Osteoblast (primary cell): ENCODE data around the gene SULF2. TPM values are rescaled to one million over a fixed set of nuclear protein-coding genes. Genes with fewer than 3 reads are reported as not detected.
"Not testable (repeated sequence)": the region's sequence is repeated elsewhere in the genome, so short reads cannot be mapped to it uniquely, and the experiment has no call there.

Source experiments
- DNase-seq: peaks from one replicate; pipeline ENCODE4 v3.0.0; 2011; ENCODE audit warnings: low spot score, mixed read lengths; ENCODE audit not compliant: insufficient read length; ENCODE audit errors: missing footprints
- H2AFZ ChIP-seq: 2 replicates; pipeline ENCODE4 v1.6.0; 2011; ENCODE audit warnings: mild to moderate bottlenecking, low read length
- H3K27ac ChIP-seq: 2 replicates; pipeline ENCODE4 v1.5.1; 2011; ENCODE audit warnings: mild to moderate bottlenecking, low read depth, low read length, moderate library complexity
- H3K27me3 ChIP-seq: 2 replicates; pipeline ENCODE4 v1.6.0; 2012; ENCODE audit warnings: mild to moderate bottlenecking, control low read depth, inconsistent platforms, low read length, moderate library complexity; ENCODE audit not compliant: insufficient read depth
- H3K36me3 ChIP-seq: 2 replicates; pipeline ENCODE4 v1.5.1; 2011; ENCODE audit warnings: mild to moderate bottlenecking, low read length, control low read depth, moderate library complexity; ENCODE audit not compliant: insufficient read depth
- H3K4me1 ChIP-seq: 2 replicates; pipeline ENCODE4 v1.5.1; 2011; ENCODE audit warnings: mild to moderate bottlenecking, low read length, control low read depth, moderate library complexity; ENCODE audit not compliant: insufficient read depth
- H3K4me2 ChIP-seq: 2 replicates; pipeline ENCODE4 v1.6.0; 2011; ENCODE audit warnings: mild to moderate bottlenecking, low read length; ENCODE audit not compliant: insufficient read depth
- H3K4me3 ChIP-seq: fragments of 200-600 bp; sonication (generic); 3 replicates; pipeline ENCODE4 v1.5.1; 2012; ENCODE audit warnings: mild to moderate bottlenecking, low read length, inconsistent platforms; ENCODE audit not compliant: insufficient read depth
- H3K79me2 ChIP-seq: 2 replicates; pipeline ENCODE4 v1.6.0; 2012; ENCODE audit warnings: mild to moderate bottlenecking, low read length, control low read depth, inconsistent platforms; ENCODE audit not compliant: insufficient read depth
- H3K9me3 ChIP-seq: 2 replicates; pipeline ENCODE4 v1.5.1; 2011; ENCODE audit warnings: low read depth, low read length, control low read depth
- H4K20me1 ChIP-seq: 2 replicates; pipeline ENCODE4 v1.6.0; 2012; ENCODE audit warnings: mild to moderate bottlenecking, low read length, control low read depth; ENCODE audit not compliant: insufficient read depth
- CTCF ChIP-seq: IDR thresholded peaks from 2 replicates; pipeline ENCODE4 v1.5.1; 2011; ENCODE audit warnings: mild to moderate bottlenecking, low read depth, low read length, moderate library complexity; ENCODE audit errors: extremely low read depth
- total RNA-seq: library from RNA; depleted of rRNA; stranded (reverse); fragments of >200 nt; gene quantifications from 2 replicates; pipeline ENCODE4 v1.2.3, GENCODE V29; 2012

The SULF2 gene
- total RNA-seq, 1 donor: 102 TPM

GRCh38 chr20:47799116-47799715 lies 13.9 kb upstream of the SULF2 start:
- no peak overlapping the region for H2AFZ ChIP-seq
- no peaks in the 10 kb centered on the region for H3K79me2 ChIP-seq
- no peaks in the 10 kb centered on the region for H4K20me1 ChIP-seq

GRCh38 chr20:47796971-47797370 lies 11.7 kb upstream of the SULF2 start:
- H3K27me3 ChIP-seq: no peaks in the 10 kb centered on the region
- no peaks in the 10 kb centered on the region for H3K79me2 ChIP-seq
- H3K27ac ChIP-seq: no peak overlapping the region
- H3K4me1 ChIP-seq: peaks cover 4% of the 10 kb centered on the region
- no peak overlapping the region for H3K4me2 ChIP-seq
- H2AFZ ChIP-seq: no peak overlapping the region
- no peaks in the 10 kb centered on the region for H3K36me3 ChIP-seq
- no peaks in the 10 kb centered on the region for H3K9me3 ChIP-seq
- no peak for TF ChIP-seq CTCF
- DNase-seq: no peak
- H3K4me3 ChIP-seq: no peak overlapping the region
- H4K20me1 ChIP-seq: no peaks in the 10 kb centered on the region

More at GRCh38 chr20:47799116-47799715, 13.9 kb upstream of the SULF2 start:
- Histone ChIP-seq H3K4me2 (no peak overlapping the region), H3K27ac (no peak overlapping the region), H3K4me3 (no peak overlapping the region), H3K4me1 (no peaks in the 10 kb centered on the region), H3K9me3 (no peaks in the 10 kb centered on the region), H3K36me3 (no peaks in the 10 kb centered on the region), H3K27me3 (no peaks in the 10 kb centered on the region)
- no peak for DNase-seq
- TF ChIP-seq CTCF: no peak

- no peaks in the 10 kb centered on the region for H3K9me3 ChIP-seq
- no peaks in the 10 kb centered on the region for H3K79me2 ChIP-seq
- no peak overlapping the region for H3K4me3 ChIP-seq
- H3K36me3 ChIP-seq: no peaks in the 10 kb centered on the region
- H3K4me1 ChIP-seq: peaks cover 11% of the 10 kb centered on the region
- no peak overlapping the region for H3K4me2 ChIP-seq
- no peak for TF ChIP-seq CTCF
- H3K27ac ChIP-seq: no peak overlapping the region
- H3K27me3 ChIP-seq: peaks cover 9% of the 10 kb centered on the region
- H4K20me1 ChIP-seq: no peaks in the 10 kb centered on the region
- no peak overlapping the region for H2AFZ ChIP-seq
- DNase-seq: no peak
Measured at GRCh38 chr20:47795214-47795907, 10.1 kb upstream of the SULF2 start.

GRCh38 chr20:47794264-47794663 lies 9.0 kb upstream of the SULF2 start:
- H3K4me3 ChIP-seq, H3K9me3 ChIP-seq, H2AFZ ChIP-seq, DNase-seq, H3K4me2 ChIP-seq, H4K20me1 ChIP-seq, H3K36me3 ChIP-seq, H3K79me2 ChIP-seq, H3K27ac ChIP-seq: not testable (repeated sequence)
- Histone ChIP-seq H3K4me1 (peaks cover 11% of the 10 kb centered on the region), H3K27me3 (peaks cover 20% of the 10 kb centered on the region)
